GM10847 (cell line): ENCODE data around the gene OFD1.

Experiments
- POLR2A ChIP-seq: IDR thresholded peaks from 2 replicates; pipeline ENCODE4 v1.6.1; 2011; ENCODE audit not compliant: insufficient read length; ENCODE audit errors: extremely low read depth

The OFD1 gene

GRCh38 chrX:13794417-13794816 is 59.9 kb downstream of the OFD1 start:
- TF ChIP-seq POLR2A, result no peak

DNA sequence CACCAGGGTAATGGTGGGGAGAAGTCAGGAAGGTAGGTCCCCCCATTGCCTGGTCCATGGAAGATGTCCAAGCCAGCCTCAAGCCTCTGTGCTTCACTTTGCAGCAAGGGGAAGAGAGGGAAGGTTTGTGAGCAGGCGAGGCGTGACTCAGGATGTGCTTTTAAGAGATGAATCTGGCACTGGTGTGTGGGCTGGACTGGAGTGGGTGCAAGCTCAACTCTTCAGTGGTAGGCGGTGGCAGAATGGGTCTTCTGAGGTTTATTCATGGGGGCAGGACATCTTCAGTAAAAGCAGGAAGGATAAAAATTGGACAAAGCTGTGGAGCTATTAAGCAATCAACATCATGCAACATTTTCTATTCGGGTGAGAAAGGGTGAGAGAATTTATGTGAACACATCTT is 63.0 kb downstream of the OFD1 start:
- TF ChIP-seq POLR2A, result no peak

DNA sequence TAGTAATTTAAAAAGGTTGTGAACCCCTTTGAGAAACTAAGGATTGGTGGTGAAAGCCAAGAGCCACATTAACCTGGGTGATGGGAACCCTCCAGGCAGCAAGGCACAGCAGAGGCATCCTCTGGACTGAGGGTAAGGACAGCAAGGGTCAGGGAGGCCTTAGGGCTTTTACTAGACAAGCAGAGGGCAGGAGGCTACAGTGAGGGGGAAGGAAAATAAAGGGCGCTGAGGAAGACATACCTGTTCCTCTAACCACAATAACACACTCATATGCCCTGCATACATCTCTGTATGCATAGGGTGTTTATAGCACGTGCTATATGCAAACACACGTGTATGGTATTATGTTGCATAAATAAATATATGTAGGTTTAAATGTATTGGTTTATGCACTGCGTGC is 63.6 kb downstream of the OFD1 start:
- no peak for TF ChIP-seq POLR2A

GRCh38 chrX:13803116-13803515 is 68.6 kb downstream of the OFD1 start:
- TF ChIP-seq POLR2A, result no peak

GRCh38 chrX:13805241-13805640 is 70.7 kb downstream of the OFD1 start:
- TF ChIP-seq POLR2A, result no peak

- no peak for TF ChIP-seq POLR2A
These were observed 73.7 kb downstream of the OFD1 start for GRCh38 chrX:13808293-13808692.

DNA sequence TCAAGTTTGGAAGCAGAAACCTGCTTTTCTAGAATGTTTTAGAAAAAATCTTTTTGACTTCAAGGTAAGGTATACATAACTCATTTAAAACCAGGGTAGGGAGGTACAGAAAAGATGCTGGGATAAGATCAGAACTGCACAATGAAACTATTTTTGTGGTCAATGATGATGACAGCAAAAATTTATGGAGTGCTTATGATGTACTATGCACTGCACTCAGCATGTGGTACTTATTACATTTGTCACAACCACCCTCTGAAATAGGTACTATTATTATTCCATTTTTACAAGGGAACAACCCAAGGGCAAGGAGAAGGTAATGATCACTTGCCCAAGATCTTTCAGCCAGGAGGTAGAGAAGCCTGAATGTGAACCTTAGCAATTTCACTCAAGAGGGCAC is 74.3 kb downstream of the OFD1 start:
- TF ChIP-seq POLR2A, result no peak

DNA sequence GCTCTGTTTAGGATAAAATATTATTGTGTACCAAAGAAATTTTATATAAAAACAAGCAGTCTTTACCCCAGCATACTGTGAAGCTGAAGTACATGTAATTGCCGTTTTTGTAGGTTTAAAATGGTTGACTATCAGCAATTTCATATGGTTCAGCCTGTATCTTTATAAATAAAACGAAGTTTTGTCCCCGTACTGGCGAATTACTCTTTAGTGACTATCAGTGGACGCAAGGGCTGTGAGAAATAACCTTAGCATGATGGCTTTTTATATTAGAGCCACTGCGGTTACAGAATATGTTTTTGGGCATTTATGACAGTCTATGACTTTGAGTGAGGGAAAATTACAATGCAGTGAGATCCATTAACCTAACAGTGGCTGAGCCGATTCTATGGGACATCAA is 81.1 kb downstream of the OFD1 start:
- TF ChIP-seq POLR2A, result no peak

- no peak for TF ChIP-seq POLR2A
These were observed 81.6 kb downstream of the OFD1 start for GRCh38 chrX:13816176-13816575.

DNA sequence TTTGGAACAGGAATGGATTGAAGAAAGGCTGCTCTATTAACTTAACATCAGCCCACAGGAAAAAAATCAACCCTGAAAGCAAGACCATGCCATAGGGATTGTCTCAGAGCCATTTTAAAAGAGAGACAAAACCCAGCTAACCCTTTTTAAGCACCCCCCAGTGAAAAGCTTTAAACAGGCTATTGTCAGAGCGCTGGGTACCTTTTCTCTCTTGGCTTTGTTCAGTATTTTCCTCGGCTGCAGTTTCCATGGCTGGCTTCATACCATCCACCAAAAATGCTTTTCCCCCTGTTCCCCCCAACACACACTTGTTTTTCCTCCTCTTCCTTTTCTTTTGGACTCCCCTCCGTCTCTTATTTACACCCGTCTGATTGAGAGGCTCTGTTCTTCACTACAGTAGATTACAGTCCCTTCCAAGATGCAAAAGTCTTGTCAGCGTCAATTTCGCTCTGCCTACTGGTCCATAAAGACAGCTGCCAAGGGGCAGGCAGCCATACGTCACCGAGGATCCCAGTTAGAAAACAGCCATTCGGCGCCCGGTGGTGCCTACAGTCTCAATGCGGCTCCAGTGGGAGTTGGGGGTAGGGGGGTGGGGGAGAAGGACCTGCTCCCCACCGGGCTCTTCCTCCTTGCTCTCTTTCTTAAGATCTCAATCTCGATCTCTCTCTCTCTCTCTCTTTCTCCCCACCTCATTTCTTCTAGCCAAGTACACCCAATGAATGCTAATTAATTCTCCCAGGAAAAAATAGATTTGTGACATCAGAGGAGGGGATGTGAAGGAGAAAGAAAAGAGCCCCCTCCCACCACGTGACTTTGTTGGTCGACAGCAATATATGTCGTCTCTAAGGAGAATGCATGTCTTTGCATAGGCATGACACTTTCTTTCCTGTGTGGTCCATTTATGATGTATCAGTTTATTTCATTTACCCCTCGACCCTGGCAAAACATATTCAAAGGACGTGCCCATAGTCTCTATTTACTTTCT is 82.4 kb downstream of the OFD1 start, which contains the start of gene GPM6B:
Gene GPM6B, minus strand, starts transcription at position 451 of the 985 bp plus-strand sequence. Its CDS starts 189 bp downstream, at position 262.
- no peak for TF ChIP-seq POLR2A
